Activated CD8-positive, alpha-beta T cell treated with anti-CD3 and anti-CD28 coated beads for 36 hours (primary cell): ENCODE data around the gene CALY. TPM values are rescaled to one million over a fixed set of nuclear protein-coding genes. Genes with fewer than 3 reads are reported as not detected.

ENCODE experiments used
- ATAC-seq: fragments of 200-7000 bp; cut with Tn5 transposase; one replicate; pipeline ENCODE4 v1.10.0; 2021; ENCODE audit warnings: mild to moderate bottlenecking, moderate library complexity
- CTCF ChIA-PET: fragments of 350-600 bp; sonication (Branson Sonifier 250); formaldehyde crosslinking; loops from one replicate; lab custom pipeline; 2021; ENCODE audit warnings: antibody characterized with exemption; lab: Charles Lee
- POLR2A ChIA-PET: fragments of 350-600 bp; sonication (Branson Sonifier 250); formaldehyde crosslinking; loops from one replicate; lab custom pipeline; 2021; ENCODE audit warnings: antibody characterized with exemption; lab: Charles Lee
- DNase-seq: peaks from one replicate; pipeline ENCODE4 v3.0.0-alpha.2; 2020
- H3K27ac Mint-ChIP-seq: one replicate; pipeline ENCODE4 v1.8.0; 2021; ENCODE audit warnings: mild to moderate bottlenecking, mixed read lengths
- H3K27me3 Mint-ChIP-seq: one replicate; pipeline ENCODE4 v1.8.0; 2021; ENCODE audit warnings: mixed read lengths
- H3K36me3 Mint-ChIP-seq: one replicate; pipeline ENCODE4 v1.8.0; 2021; ENCODE audit warnings: low read depth, mixed read lengths
- H3K4me1 Mint-ChIP-seq: one replicate; pipeline ENCODE4 v1.8.0; 2021; ENCODE audit warnings: low read depth, mixed read lengths
- H3K4me3 Mint-ChIP-seq: one replicate; pipeline ENCODE4 v1.8.0; 2021; ENCODE audit warnings: mild to moderate bottlenecking, moderate library complexity, mixed read lengths
- H3K9me3 Mint-ChIP-seq: one replicate; pipeline ENCODE4 v1.8.0; 2021; ENCODE audit warnings: mixed read lengths
- CTCF ChIP-seq: fragments of 200-600 bp; IDR thresholded peaks from one replicate; pipeline ENCODE4 v1.8.0; 2022; ENCODE audit warnings: antibody characterized with exemption, mild to moderate bottlenecking
- intact Hi-C: fragments of 100-400 bp; cut with micrococcal nuclease; formaldehyde crosslinking; loops from one replicate; pipeline ENCODE4 v1.10.0; 2022
- total RNA-seq, 2 experiments: library from RNA; stranded (reverse); gene quantifications; one replicate each; pipeline ENCODE4 v1.2.3, GENCODE V29; 2021

Gene CALY
- total RNA-seq, 2 experiments from 2014 or later, result not detected

- Mint-ChIP-seq H3K36me3 (no peaks in the 10 kb centered on the region), H3K4me1 (peaks cover 2% of the 10 kb centered on the region), H3K27me3 (peaks cover 21% of the 10 kb centered on the region), H3K9me3 (no peaks in the 10 kb centered on the region), H3K27ac (no peak overlapping the region), H3K4me3 (no peak overlapping the region)
- intact Hi-C loops, result no loop called here
- ChIA-PET POLR2A (no interaction called here), CTCF (no interaction called here)
- DNase-seq, result no peak
- no peak for TF ChIP-seq CTCF
- ATAC-seq, result no peak
Observed at GRCh38 chr10:133349577-133350011, 12.9 kb upstream of the CALY start.

GRCh38 chr10:133349160-133349568 lies 12.5 kb upstream of the CALY start:
- TF ChIP-seq CTCF, result no peak
- POLR2A ChIA-PET, result no interaction called here
- no peak overlapping the region for H3K27ac Mint-ChIP-seq
- no peak overlapping the region for H3K4me3 Mint-ChIP-seq
- ATAC-seq, result no peak
- no peak for DNase-seq
- H3K4me1 Mint-ChIP-seq, result peaks cover 2% of the 10 kb centered on the region
- intact Hi-C loops, result no loop called here
- H3K36me3 Mint-ChIP-seq, result no peaks in the 10 kb centered on the region
- no peaks in the 10 kb centered on the region for H3K9me3 Mint-ChIP-seq
- CTCF ChIA-PET, result no interaction called here
- H3K27me3 Mint-ChIP-seq, result peaks cover 24% of the 10 kb centered on the region

- no peak overlapping the region for H3K27ac Mint-ChIP-seq
- H3K36me3 Mint-ChIP-seq, result no peaks in the 10 kb centered on the region
- H3K4me3 Mint-ChIP-seq, result no peak overlapping the region
- no peaks in the 10 kb centered on the region for H3K9me3 Mint-ChIP-seq
- POLR2A ChIA-PET, result interaction anchor here (0.6 to 2.7 kb wide), 5 partner anchors 9 to 141 kb away, joined by 3 to 12 read pairs (median 3); partner anchors contain the start of gene FUOM
- DNase-seq (no peak), ATAC-seq (no peak)
- intact Hi-C loops, result no loop called here
- H3K27me3 Mint-ChIP-seq, result peaks cover 32% of the 10 kb centered on the region
- TF ChIP-seq CTCF, result no peak
- CTCF ChIA-PET, result interaction anchor here (1.5 kb wide), 1 partner anchor 18 kb away, joined by 6 read pairs; no protein-coding TSS in a partner anchor
- H3K4me1 Mint-ChIP-seq, result peaks cover 7% of the 10 kb centered on the region
Observed at GRCh38 chr10:133347710-133348517, 11.2 kb upstream of the CALY start.

GRCh38 chr10:133346413-133346812 lies 9.7 kb upstream of the CALY start:
- Mint-ChIP-seq H3K4me1 (peaks cover 7% of the 10 kb centered on the region), H3K9me3 (no peaks in the 10 kb centered on the region), H3K27me3 (peaks cover 34% of the 10 kb centered on the region), H3K27ac (no peak overlapping the region), H3K36me3 (no peaks in the 10 kb centered on the region), H3K4me3 (no peak overlapping the region)
- ChIA-PET POLR2A (interaction anchor here (2.7 kb wide), 1 partner anchor 11 kb away, joined by 12 read pairs; the partner anchor contains the start of gene FUOM), CTCF (no interaction called here)
- DNase-seq (no peak), ATAC-seq (no peak)
- TF ChIP-seq CTCF, result no peak
- intact Hi-C loops, result no loop called here

GRCh38 chr10:133344236-133344635 lies 7.5 kb upstream of the CALY start:
- CTCF ChIA-PET, result interaction anchor here (2.9 kb wide), 1 partner anchor 14 kb away, joined by 14 read pairs; no protein-coding TSS in a partner anchor
- no peak for ATAC-seq
- Mint-ChIP-seq H3K4me3 (no peak overlapping the region), H3K36me3 (no peaks in the 10 kb centered on the region), H3K27me3 (peaks cover 32% of the 10 kb centered on the region), H3K9me3 (no peaks in the 10 kb centered on the region), H3K27ac (no peak overlapping the region), H3K4me1 (peaks cover 6% of the 10 kb centered on the region)
- DNase-seq, result no peak
- POLR2A ChIA-PET, result no interaction called here
- TF ChIP-seq CTCF, result no peak
- intact Hi-C loops, result no loop called here
